Thyroid gland (tissue), 4 donors: ENCODE results near the gene ARHGEF18. TPM values are rescaled to one million over a fixed set of nuclear protein-coding genes. Genes with fewer than 3 reads are reported as not detected.

ENCODE experiments used
- DNase-seq, 2 donors: peaks; one replicate each; pipeline ENCODE4 v3.0.0-alpha.2; 2019
- H3K27ac ChIP-seq, 3 donors: fragments of 200-600 bp; sonication (generic); 1 replicate in 2 of 3; 2 replicates in 1 of 3; pipeline ENCODE4 v1.5.1; 2016 to 2019; ENCODE audit warnings: mild to moderate bottlenecking in 1 of 3, moderate library complexity in 1 of 3
- H3K27me3 ChIP-seq: fragments of 200-600 bp; sonication (generic); one replicate; pipeline ENCODE4 v1.5.1; 2019
- H3K36me3 ChIP-seq, 2 donors: fragments of 200-600 bp; sonication (generic); one replicate each; pipeline ENCODE4 v1.5.1; 2016 to 2019
- H3K4me1 ChIP-seq, 2 donors: fragments of 200-600 bp; sonication (generic); one replicate each; pipeline ENCODE4 v1.5.1; 2017 to 2019
- H3K4me3 ChIP-seq, 3 donors: fragments of 200-600 bp; sonication (generic); replicated peaks in 1 of 3; 1 replicate in 2 of 3; 2 replicates in 1 of 3; pipeline ENCODE4 v1.5.1; 2016; ENCODE audit warnings: mild to moderate bottlenecking in 1 of 3
- H3K9me3 ChIP-seq: fragments of 200-600 bp; sonication (generic); one replicate; pipeline ENCODE4 v1.5.1; 2017
- POLR2A ChIP-seq, 2 donors: fragments of 450-650 bp; IDR thresholded peaks; one replicate each; pipeline ENCODE4 v1.6.1; 2017; ENCODE audit warnings: antibody characterized with exemption in 2 of 2, mild to moderate bottlenecking in 2 of 2, moderate library complexity in 1 of 2
- WGBS, 2 donors: methylation state at CpG; one replicate each; pipeline ENCODE4 v1.1.5; 2017; 5-methylcytosine and 5-hydroxymethylcytosine counted together
- intact Hi-C: fragments of 100-400 bp; cut with DNase I; formaldehyde crosslinking; loops from one replicate; pipeline ENCODE4 v1.15.1; 2023
- total RNA-seq, 4 donors: library from RNA; depleted of rRNA; stranded (reverse); fragments of >200 nt; gene quantifications; one replicate each; pipeline ENCODE4 v1.2.3, GENCODE V29; 2016
- TF ChIP-seq, protein P1 (sequence below), 6 experiments: fragments of 200-600 bp in 3 of 6; fragments of 450-650 bp in 3 of 6; sonication (generic) in 3 of 6; IDR thresholded peaks; one replicate each; pipeline ENCODE4 v1.5.1; 2016 to 2019; ENCODE audit warnings: antibody characterized with exemption in 6 of 6, mild to moderate bottlenecking in 2 of 6, inconsistent platforms in 1 of 6, moderate library complexity in 1 of 6

Gene ARHGEF18
- total RNA-seq, 4 donors from 2014 or later = 22.6 to 37.2 (median 27.2) TPM

DNA sequence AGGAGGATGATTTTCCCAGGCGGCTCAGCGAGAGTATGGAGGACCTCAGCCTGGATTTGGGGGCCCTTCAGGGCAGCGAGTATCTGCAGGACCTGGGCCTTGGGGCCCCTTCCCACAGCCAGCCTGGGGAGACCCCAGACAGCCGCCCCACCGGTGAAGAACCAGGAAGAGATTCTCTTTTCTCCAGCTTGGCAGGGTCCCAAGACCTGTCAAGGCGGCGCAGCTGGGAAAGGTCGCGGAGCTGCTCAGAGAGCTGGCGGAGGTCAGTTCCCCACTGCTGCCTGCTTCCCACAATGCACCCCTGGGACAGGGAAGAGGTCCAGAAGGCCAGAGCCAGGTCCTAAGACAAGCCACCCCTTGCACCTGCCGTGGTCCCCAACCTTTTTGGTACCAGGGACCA is 24.1 kb downstream of the ARHGEF18 start:
- Histone ChIP-seq H3K4me1 (no peaks in the 10 kb centered on the region), H3K36me3 (no peaks in the 10 kb centered on the region), H3K27ac (no peak overlapping the region), H3K27me3 (no peaks in the 10 kb centered on the region), H3K4me3 (no peak overlapping the region), H3K9me3 (no peaks in the 10 kb centered on the region)
- DNase-seq = no peak
- WGBS, 2 donors = 77 to 95% methylated on average over 4 to 7 of the region's 11 CpGs
- intact Hi-C loops = no loop called here
- TF ChIP-seq, protein P1, sequence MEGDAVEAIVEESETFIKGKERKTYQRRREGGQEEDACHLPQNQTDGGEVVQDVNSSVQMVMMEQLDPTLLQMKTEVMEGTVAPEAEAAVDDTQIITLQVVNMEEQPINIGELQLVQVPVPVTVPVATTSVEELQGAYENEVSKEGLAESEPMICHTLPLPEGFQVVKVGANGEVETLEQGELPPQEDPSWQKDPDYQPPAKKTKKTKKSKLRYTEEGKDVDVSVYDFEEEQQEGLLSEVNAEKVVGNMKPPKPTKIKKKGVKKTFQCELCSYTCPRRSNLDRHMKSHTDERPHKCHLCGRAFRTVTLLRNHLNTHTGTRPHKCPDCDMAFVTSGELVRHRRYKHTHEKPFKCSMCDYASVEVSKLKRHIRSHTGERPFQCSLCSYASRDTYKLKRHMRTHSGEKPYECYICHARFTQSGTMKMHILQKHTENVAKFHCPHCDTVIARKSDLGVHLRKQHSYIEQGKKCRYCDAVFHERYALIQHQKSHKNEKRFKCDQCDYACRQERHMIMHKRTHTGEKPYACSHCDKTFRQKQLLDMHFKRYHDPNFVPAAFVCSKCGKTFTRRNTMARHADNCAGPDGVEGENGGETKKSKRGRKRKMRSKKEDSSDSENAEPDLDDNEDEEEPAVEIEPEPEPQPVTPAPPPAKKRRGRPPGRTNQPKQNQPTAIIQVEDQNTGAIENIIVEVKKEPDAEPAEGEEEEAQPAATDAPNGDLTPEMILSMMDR (IDR thresholded peaks at IDR 0.05) = no peak
- TF ChIP-seq POLR2A (IDR thresholded peaks at IDR 0.05) = no peak

DNA sequence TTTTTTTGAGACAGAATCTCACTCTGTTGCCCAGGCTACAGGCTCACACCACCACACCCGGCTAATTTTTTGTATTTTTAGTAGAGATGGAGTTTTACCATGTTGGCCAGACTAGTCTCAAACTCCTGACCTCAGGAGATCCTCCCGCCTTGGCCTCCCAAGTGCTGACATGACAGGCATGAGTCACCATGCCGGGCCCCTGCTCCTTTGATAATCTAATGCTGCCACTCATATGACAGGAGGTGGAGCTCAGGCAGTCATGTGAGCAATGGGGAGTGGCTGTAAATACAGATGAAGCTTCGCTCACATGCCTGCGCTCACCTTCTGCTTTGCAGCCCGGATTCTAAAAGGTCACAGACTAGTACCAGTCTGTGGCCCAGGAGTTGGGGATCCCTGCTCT is 25.1 kb downstream of the ARHGEF18 start:
- H3K27ac ChIP-seq = no peak overlapping the region
- no peak overlapping the region for H3K4me3 ChIP-seq
- no peaks in the 10 kb centered on the region for H3K9me3 ChIP-seq
- H3K4me1 ChIP-seq = no peaks in the 10 kb centered on the region
- TF ChIP-seq, protein P1 (IDR thresholded peaks at IDR 0.05) = no peak
- TF ChIP-seq POLR2A (IDR thresholded peaks at IDR 0.05) = no peak
- no peaks in the 10 kb centered on the region for H3K36me3 ChIP-seq
- no peaks in the 10 kb centered on the region for H3K27me3 ChIP-seq
- intact Hi-C loops = no loop called here
- 84 to 94% methylated on average over 4 to 6 of the region's 6 CpGs for WGBS, 2 donors
- DNase-seq = no peak

DNA sequence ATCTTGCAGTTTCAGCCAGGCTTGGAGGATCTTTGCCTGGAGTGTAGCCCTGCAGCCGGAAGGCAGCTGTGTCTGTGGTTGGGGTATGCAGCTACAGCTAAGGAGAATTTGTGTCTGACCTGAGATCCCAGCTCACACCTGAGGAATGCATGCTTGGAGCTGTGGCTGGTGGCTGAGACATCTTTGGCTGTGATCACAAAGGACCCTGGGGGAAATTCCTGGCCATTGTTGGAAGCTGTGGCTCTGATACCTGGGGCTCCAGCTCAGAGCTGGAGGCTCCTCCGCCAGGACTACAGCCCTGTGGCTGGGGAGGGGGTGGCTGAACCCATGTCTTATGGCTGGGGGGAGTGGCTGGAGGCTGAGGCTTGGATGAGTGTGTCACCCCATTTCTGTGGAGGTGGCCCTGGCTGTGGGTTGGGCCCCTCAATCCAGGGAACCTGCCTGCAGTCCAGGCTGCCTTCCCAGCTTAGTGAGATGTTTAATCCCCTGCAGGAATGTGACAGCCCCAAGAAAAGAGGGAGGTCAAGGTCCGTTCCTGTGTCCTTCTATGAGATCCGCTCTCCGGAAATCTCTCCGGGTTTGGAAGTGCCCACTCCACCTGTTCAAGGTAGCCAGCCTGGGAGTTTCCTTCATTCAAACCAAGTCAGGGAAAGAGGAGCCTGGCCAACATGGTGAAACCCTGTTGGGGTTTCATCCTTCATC is 27.6 kb downstream of the ARHGEF18 start:
- Histone ChIP-seq H3K27ac (no peak overlapping the region), H3K27me3 (no peaks in the 10 kb centered on the region), H3K4me1 (no peaks in the 10 kb centered on the region), H3K9me3 (no peaks in the 10 kb centered on the region), H3K36me3 (no peaks in the 10 kb centered on the region), H3K4me3 (no peak overlapping the region)
- intact Hi-C loops = no loop called here
- TF ChIP-seq, protein P1 (IDR thresholded peaks at IDR 0.05) = no peak
- no peak for TF ChIP-seq POLR2A (IDR thresholded peaks at IDR 0.05)
- WGBS, 2 donors = 60 to 77% methylated on average over 2 to 4 of the region's 6 CpGs
- DNase-seq = no peak

DNA sequence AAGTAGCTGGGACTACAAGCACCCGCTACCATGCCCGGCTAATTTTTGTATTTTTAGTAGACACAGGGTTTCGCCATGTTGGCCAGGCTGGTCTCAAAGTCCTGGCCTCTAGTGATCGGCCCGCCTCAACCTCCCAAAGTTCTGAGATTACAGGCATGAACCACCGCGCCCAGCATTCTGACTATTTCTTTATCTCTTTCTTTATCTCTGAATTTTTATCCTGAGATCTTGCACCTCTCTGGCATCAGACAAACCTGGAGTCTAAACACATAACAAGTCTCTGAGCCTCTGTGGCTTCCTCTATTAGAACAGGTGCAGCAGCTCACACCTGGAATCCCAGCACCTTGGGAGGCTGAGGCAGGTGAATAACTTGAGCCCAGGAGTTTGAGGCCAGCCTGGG is 28.5 kb downstream of the ARHGEF18 start:
- Histone ChIP-seq H3K4me1 (no peaks in the 10 kb centered on the region), H3K27ac (no peak overlapping the region), H3K27me3 (no peaks in the 10 kb centered on the region), H3K4me3 (no peak overlapping the region), H3K9me3 (no peaks in the 10 kb centered on the region), H3K36me3 (no peaks in the 10 kb centered on the region)
- intact Hi-C loops = no loop called here
- 95 to 99% methylated on average over 7 of the region's 7 CpGs for WGBS, 2 donors
- DNase-seq = no peak
- TF ChIP-seq, protein P1 (IDR thresholded peaks at IDR 0.05) = no peak
- TF ChIP-seq POLR2A (IDR thresholded peaks at IDR 0.05) = no peak

DNA sequence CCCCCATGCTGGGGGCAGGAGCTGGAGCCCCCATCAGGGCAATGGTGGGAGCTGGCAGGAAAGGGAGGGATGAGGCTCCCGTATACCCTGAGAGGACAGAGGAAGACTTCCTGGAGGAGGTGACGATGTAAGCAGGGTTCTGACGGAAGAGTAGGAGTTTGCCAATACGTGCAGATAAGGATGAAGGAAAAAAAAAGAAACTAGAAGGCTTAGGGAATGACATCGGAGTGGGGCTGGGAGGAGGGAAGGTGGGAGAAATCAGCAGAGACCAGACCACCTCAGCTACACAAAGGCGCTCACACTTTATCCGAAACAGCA is 32.3 kb downstream of the ARHGEF18 start:
- TF ChIP-seq POLR2A (IDR thresholded peaks at IDR 0.05) = no peak
- TF ChIP-seq, protein P1 (IDR thresholded peaks at IDR 0.05) = no peak
- no peaks in the 10 kb centered on the region for H3K27me3 ChIP-seq
- 86 to 89% methylated on average over 7 of the region's 7 CpGs for WGBS, 2 donors
- no peaks in the 10 kb centered on the region for H3K9me3 ChIP-seq
- no peaks in the 10 kb centered on the region for H3K36me3 ChIP-seq
- no peak for DNase-seq
- no peak overlapping the region for H3K4me3 ChIP-seq
- H3K27ac ChIP-seq = no peak overlapping the region
- intact Hi-C loops = no loop called here
- H3K4me1 ChIP-seq = no peaks in the 10 kb centered on the region
